Heart right ventricle (tissue), 16 donors: ENCODE data around the gene TMEM245. TPM values are rescaled to one million over a fixed set of nuclear protein-coding genes. Genes with fewer than 3 reads are reported as not detected.

ENCODE experiments used
- ATAC-seq, 8 donors: fragments of 200-7000 bp; cut with Tn5 transposase; one replicate each; pipeline ENCODE4 v1.9.1; 2020; ENCODE audit warnings: mild to moderate bottlenecking in 8 of 8, moderate library complexity in 8 of 8, moderate number of reproducible peaks in 1 of 8
- DNase-seq, 2 donors: peaks; one replicate each; pipeline ENCODE4 v3.0.0-alpha.2; 2020
- H3K27ac ChIP-seq, 10 donors: fragments of 200-600 bp; sonication (generic) in 2 of 10; one replicate each; pipeline versions ENCODE4 v1.5.0 to v1.8.0; 2020 to 2022; ENCODE audit warnings: mild to moderate bottlenecking in 3 of 10
- H3K27me3 ChIP-seq, 7 donors: fragments of 200-600 bp; one replicate each; pipeline ENCODE4 v1.8.0; 2021 to 2022; ENCODE audit warnings: mild to moderate bottlenecking in 2 of 7
- H3K36me3 ChIP-seq, 9 donors: fragments of 200-600 bp; sonication (generic) in 1 of 9; one replicate each; pipeline versions ENCODE4 v1.5.0 to v1.8.0; 2020 to 2022; ENCODE audit warnings: mild to moderate bottlenecking in 2 of 9
- H3K4me1 ChIP-seq, 9 donors: fragments of 200-600 bp; sonication (generic) in 1 of 9; one replicate each; pipeline versions ENCODE4 v1.5.0 to v1.8.0; 2020 to 2022; ENCODE audit warnings: mild to moderate bottlenecking in 4 of 9
- H3K4me3 ChIP-seq, 10 donors: fragments of 200-600 bp; sonication (generic) in 2 of 10; one replicate each; pipeline versions ENCODE4 v1.5.0 to v1.8.0; 2020 to 2022; ENCODE audit warnings: mild to moderate bottlenecking in 7 of 10, moderate library complexity in 2 of 10
- H3K9me3 ChIP-seq, 11 donors: fragments of 200-600 bp in 10 of 11; sonication (generic) in 2 of 11; one replicate each; pipeline versions ENCODE4 v1.5.0 to v1.8.0; 2013 to 2022; ENCODE audit warnings: mild to moderate bottlenecking in 2 of 11, control low read depth in 1 of 11, moderate library complexity in 1 of 11
- CTCF ChIP-seq, 9 donors: fragments of 200-600 bp; sonication (generic) in 2 of 9; IDR thresholded peaks; one replicate each; pipeline versions ENCODE4 v1.5.0 to v1.8.0; 2021 to 2022; ENCODE audit warnings: antibody characterized with exemption in 9 of 9, mild to moderate bottlenecking in 5 of 9, moderate library complexity in 1 of 9
- WGBS, 2 donors: extraction: QIAGEN DNeasy Blood & Tissue Kit; methylation state at CpG; one replicate each; pipeline ENCODE4 v1.1.7; 2013; ENCODE audit warnings: inconsistent platforms in 1 of 2; 5-methylcytosine and 5-hydroxymethylcytosine counted together
- intact Hi-C, 10 donors: fragments of 100-400 bp; cut with DNase I; formaldehyde crosslinking; loops; one replicate each; pipeline versions ENCODE4 v1.11.1 to v1.14.2; 2022
- polyA plus RNA-seq, 2 donors: library from polyadenylated mRNA; stranded (reverse); fragments of 200-250 nt; gene quantifications; one replicate each; pipeline ENCODE4 v1.2.3, GENCODE V29; 2013
- total RNA-seq, 10 donors: library from RNA; stranded (reverse); fragmentation: NEBNext Ultra II Directional in 3 of 10; extraction: Animal tissue kit (Norgen Biotek cat#: 25700) in 3 of 10; gene quantifications; one replicate each; pipeline versions ENCODE4 v1.2.1 to v1.2.4, GENCODE V29; 2021 to 2023
- donor health status: Arrhythmogenic right ventricular cardiomyopathy.
- donor health status: ischemic (EF 13 %, LVEDD 7.1; RV severe dilation, severe dysfunction).
- donor health status: healthy with polysubstance abuse.
- donor health status: DM: no; HTN: yes; CAD: no.
- donor health status: DM: no; HTN: no; CAD: no.
- donor health status: ischemic (EF 25% LVEDD 6.9; RV normal size, moderate dysfunction).
- donor health status: ischemic (EF 25% LVEDD 5.7; RV mildly dilated, moderate dysfunction).
- donor health status: healthy.
- donor health status: DM: yes; HTN: yes; CAD: no.
- donor health status: Ischemic cardiomyopathy.
- donor health status: ischemic (EF 35%, LVEDD 5.7; RV mildly dilated, moderate dysfunction).
- donor health status: nonischemic (EF 11% LVEDD 7.7; RV severe dilation, severe dysfunction).
- donor health status: DM: yes; HTN: yes; CAD: no.
- donor health status: PGD.
- donor health status: ischemic (EF 29% LVEDD 5.4; RV normal size, mild dysfunction).
- donor health status: nonischemic (EF 23%, LVEDD 6.1; RV moderate dilation, normal function).

TMEM245 gene
- total and polyA plus RNA-seq, 12 donors, result 17.0 to 152 (median 96.2) TPM

GRCh38 chr9:109028457-109028856 is 91.3 kb downstream of the TMEM245 start:
- TF ChIP-seq CTCF (IDR thresholded peaks at IDR 0.05), result no peak
- peaks cover 3 to 35% (median 20%) of the 10 kb centered on the region in 9 donors for H3K4me1 ChIP-seq
- 95 to 97% methylated on average over 4 of the region's 4 CpGs for WGBS, 2 donors
- peaks cover 0 to 52% (median 5%) of the 10 kb centered on the region in 9 donors for H3K36me3 ChIP-seq
- no peaks in the 10 kb centered on the region for H3K27me3 ChIP-seq
- ATAC-seq, result no peak
- DNase-seq, result no peak
- H3K9me3 ChIP-seq, result no peaks in the 10 kb centered on the region
- H3K4me3 ChIP-seq, result no peak overlapping the region
- intact Hi-C loops, result no loop called here
- no peak overlapping the region for H3K27ac ChIP-seq

GRCh38 chr9:109027176-109027575 is 92.6 kb downstream of the TMEM245 start:
- H3K4me1 ChIP-seq, result peaks cover 3 to 46% (median 20%) of the 10 kb centered on the region in 9 donors
- H3K27ac ChIP-seq, result peak overlapping the region in 2 of 10 donors; percentile 9 to 37
- H3K4me3 ChIP-seq, result no peak overlapping the region
- H3K36me3 ChIP-seq, result peaks cover 0 to 39% (median 0%) of the 10 kb centered on the region in 9 donors
- intact Hi-C loops, result no loop called here
- ATAC-seq (peak in 6 of 8 donors; percentile 26 to 60 (median 48)), DNase-seq (peak in 1 of 2 donors; percentile 10)
- no peaks in the 10 kb centered on the region for H3K27me3 ChIP-seq
- 37 to 39% methylated on average over 2 of the region's 2 CpGs for WGBS, 2 donors
- no peaks in the 10 kb centered on the region for H3K9me3 ChIP-seq
- no peak for TF ChIP-seq CTCF (IDR thresholded peaks at IDR 0.05)

GRCh38 chr9:109026306-109026705 is 93.4 kb downstream of the TMEM245 start:
- H3K36me3 ChIP-seq, result peaks cover 0 to 31% (median 0%) of the 10 kb centered on the region in 9 donors
- peak overlapping the region in 2 of 10 donors; percentile 9 for H3K27ac ChIP-seq
- H3K27me3 ChIP-seq, result no peaks in the 10 kb centered on the region
- TF ChIP-seq CTCF (IDR thresholded peaks at IDR 0.05), result no peak
- H3K4me1 ChIP-seq, result peaks cover 3 to 49% (median 22%) of the 10 kb centered on the region in 9 donors
- no peak for DNase-seq
- WGBS, 2 donors, result 88 to 91% methylated on average over 7 of the region's 7 CpGs
- intact Hi-C loops, result no loop called here
- H3K4me3 ChIP-seq, result no peak overlapping the region
- H3K9me3 ChIP-seq, result no peaks in the 10 kb centered on the region
- ATAC-seq, result no peak

GRCh38 chr9:109022873-109023272 is 96.9 kb downstream of the TMEM245 start:
- H3K4me1 ChIP-seq, result peaks cover 3 to 52% (median 33%) of the 10 kb centered on the region in 9 donors
- H3K36me3 ChIP-seq, result peaks cover 0 to 36% (median 6%) of the 10 kb centered on the region in 9 donors
- no peak for TF ChIP-seq CTCF (IDR thresholded peaks at IDR 0.05)
- H3K27ac ChIP-seq, result no peak overlapping the region
- ATAC-seq (peak in 1 of 8 donors; percentile 29), DNase-seq (no peak)
- no peak overlapping the region for H3K4me3 ChIP-seq
- intact Hi-C loops, result no loop called here
- H3K9me3 ChIP-seq, result no peaks in the 10 kb centered on the region
- no peaks in the 10 kb centered on the region for H3K27me3 ChIP-seq
